WTC11 (cell line): ENCODE measurements around the gene NKX2-4. TPM values are rescaled to one million over a fixed set of nuclear protein-coding genes. Genes with fewer than 3 reads are reported as not detected.

ENCODE experiments used
- ATAC-seq: fragments of 200-7000 bp; cut with Tn5 transposase; 2 replicates; pipeline ENCODE4 v1.10.0; 2021; ENCODE audit warnings: mild to moderate bottlenecking, moderate library complexity
- CTCF ChIA-PET: fragments of 300-600 bp; sonication (Branson Sonifier 250); formaldehyde crosslinking; loops from one replicate; lab custom pipeline; 2021; ENCODE audit warnings: antibody characterized with exemption; lab: Charles Lee
- POLR2A ChIA-PET: fragments of 350-600 bp; sonication (Branson Sonifier 250); formaldehyde crosslinking; loops from one replicate; lab custom pipeline; 2021; ENCODE audit warnings: antibody characterized with exemption; lab: Charles Lee
- DNase-seq: peaks from one replicate; pipeline ENCODE4 v3.0.0; 2021; ENCODE audit warnings: low spot score
- H3K27ac Mint-ChIP-seq: 2 replicates; pipeline ENCODE4 v1.8.0; 2021; ENCODE audit warnings: mixed read lengths
- H3K27me3 Mint-ChIP-seq: 2 replicates; pipeline ENCODE4 v1.8.0; 2021; ENCODE audit warnings: low read depth, mild to moderate bottlenecking, moderate library complexity, mixed read lengths
- H3K36me3 Mint-ChIP-seq: 2 replicates; pipeline ENCODE4 v1.8.0; 2021; ENCODE audit warnings: mixed read lengths
- H3K4me1 Mint-ChIP-seq: 2 replicates; pipeline ENCODE4 v1.8.0; 2022; ENCODE audit warnings: mixed read lengths
- H3K4me3 Mint-ChIP-seq: 2 replicates; pipeline ENCODE4 v1.8.0; 2021; ENCODE audit warnings: mild to moderate bottlenecking, moderate library complexity, mixed read lengths
- H3K9me3 Mint-ChIP-seq: 2 replicates; pipeline ENCODE4 v1.8.0; 2021; ENCODE audit warnings: mixed read lengths
- CREB1 ChIP-seq: sonication (generic); formaldehyde crosslinking; IDR thresholded peaks from 2 replicates; pipeline ENCODE4 v1.8.0; 2023; ENCODE audit warnings: mild to moderate bottlenecking, missing genetic modification reagents
- CREM ChIP-seq: sonication (generic); formaldehyde crosslinking; IDR thresholded peaks from 2 replicates; pipeline ENCODE4 v1.8.1; 2022; ENCODE audit warnings: mild to moderate bottlenecking, missing genetic modification reagents, moderate library complexity
- CTCF ChIP-seq: fragments of 200-600 bp; IDR thresholded peaks from 2 replicates; pipeline ENCODE4 v1.8.0; 2022; ENCODE audit warnings: antibody characterized with exemption
- E2F5 ChIP-seq: sonication (generic); formaldehyde crosslinking; IDR thresholded peaks from 2 replicates; pipeline ENCODE4 v1.8.1; 2022; ENCODE audit warnings: mild to moderate bottlenecking, moderate library complexity, missing genetic modification reagents
- ELF4 ChIP-seq: sonication (generic); formaldehyde crosslinking; IDR thresholded peaks from 2 replicates; pipeline ENCODE4 v1.8.1; 2022; ENCODE audit warnings: low read depth, mild to moderate bottlenecking, moderate library complexity, missing genetic modification reagents
- EMX1 ChIP-seq: fragments of 250-450 bp; sonication (Bioruptor Pico); IDR thresholded peaks from 2 replicates; pipeline ENCODE4 v1.8.0; 2021; ENCODE audit warnings: mild to moderate bottlenecking
- ERG ChIP-seq: fragments of 250-450 bp; sonication (Bioruptor Pico); IDR thresholded peaks from 2 replicates; pipeline ENCODE4 v1.8.0; 2021; ENCODE audit warnings: mild to moderate bottlenecking
- ETV6 ChIP-seq: sonication (generic); formaldehyde crosslinking; IDR thresholded peaks from 2 replicates; pipeline ENCODE4 v1.8.1; 2022; ENCODE audit warnings: mild to moderate bottlenecking, missing genetic modification reagents
- FOXP1 ChIP-seq: sonication (generic); formaldehyde crosslinking; IDR thresholded peaks from 2 replicates; pipeline ENCODE4 v1.8.0; 2022; ENCODE audit warnings: missing genetic modification reagents, mild to moderate bottlenecking, moderate library complexity, borderline replicate concordance
- GRHL2 ChIP-seq: fragments of 250-450 bp; sonication (Bioruptor Pico); IDR thresholded peaks from 2 replicates; pipeline ENCODE4 v1.8.0; 2022; ENCODE audit warnings: mild to moderate bottlenecking, moderate library complexity; ENCODE audit not compliant: insufficient replicate concordance, severe bottlenecking
- IRF1 ChIP-seq: sonication (generic); formaldehyde crosslinking; IDR thresholded peaks from 2 replicates; pipeline ENCODE4 v1.8.0; 2023; ENCODE audit warnings: missing genetic modification reagents
- IRF2 ChIP-seq: sonication (generic); formaldehyde crosslinking; IDR thresholded peaks from 2 replicates; pipeline ENCODE4 v1.8.0; 2022; ENCODE audit warnings: low read depth, missing genetic modification reagents, borderline replicate concordance
- MXD4 ChIP-seq: fragments of 250-450 bp; sonication (Bioruptor Pico); IDR thresholded peaks from 2 replicates; pipeline ENCODE4 v1.8.0; 2021; ENCODE audit warnings: mild to moderate bottlenecking, moderate library complexity, borderline replicate concordance
- NFATC4 ChIP-seq: fragments of 250-450 bp; sonication (Bioruptor Pico); IDR thresholded peaks from 2 replicates; pipeline ENCODE4 v1.9.0; 2021; ENCODE audit warnings: mild to moderate bottlenecking
- NFYB ChIP-seq: sonication (generic); formaldehyde crosslinking; conservative IDR thresholded peaks from 2 replicates; pipeline ENCODE4 v1.8.0; 2022; ENCODE audit warnings: low read depth, missing genetic modification reagents
- NR1H2 ChIP-seq: sonication (generic); formaldehyde crosslinking; IDR thresholded peaks from 2 replicates; pipeline ENCODE4 v1.9.0; 2021; ENCODE audit warnings: mild to moderate bottlenecking, moderate library complexity, missing genetic modification reagents
- SP1 ChIP-seq: sonication (generic); formaldehyde crosslinking; conservative IDR thresholded peaks from 2 replicates; pipeline ENCODE4 v1.8.1; 2022; ENCODE audit warnings: missing genetic modification reagents
- TEAD1 ChIP-seq: sonication (generic); formaldehyde crosslinking; IDR thresholded peaks from 2 replicates; pipeline ENCODE4 v1.8.0; 2022; ENCODE audit warnings: mild to moderate bottlenecking, missing genetic modification reagents
- ZBTB21 ChIP-seq: sonication (generic); formaldehyde crosslinking; IDR thresholded peaks from 2 replicates; pipeline ENCODE4 v1.8.1; 2023; ENCODE audit warnings: mild to moderate bottlenecking, missing genetic modification reagents, borderline replicate concordance
- ZNF121 ChIP-seq: sonication (generic); formaldehyde crosslinking; IDR thresholded peaks from 2 replicates; pipeline ENCODE4 v1.8.0; 2023; ENCODE audit warnings: missing genetic modification reagents
- ZNF138 ChIP-seq: sonication (generic); formaldehyde crosslinking; conservative IDR thresholded peaks from 2 replicates; pipeline ENCODE4 v1.8.1; 2022; ENCODE audit warnings: mild to moderate bottlenecking, moderate library complexity, missing genetic modification reagents
- ZNF232 ChIP-seq: sonication (generic); formaldehyde crosslinking; IDR thresholded peaks from 2 replicates; pipeline ENCODE4 v1.8.0; 2022; ENCODE audit warnings: mild to moderate bottlenecking, missing genetic modification reagents
- ZNF281 ChIP-seq: sonication (generic); formaldehyde crosslinking; IDR thresholded peaks from 2 replicates; pipeline ENCODE4 v1.8.0; 2023; ENCODE audit warnings: mild to moderate bottlenecking, missing genetic modification reagents
- ZNF396 ChIP-seq: fragments of 250-450 bp; sonication (Bioruptor Pico); IDR thresholded peaks from 2 replicates; pipeline ENCODE4 v1.8.0; 2021; ENCODE audit warnings: mild to moderate bottlenecking, moderate library complexity, borderline replicate concordance
- ZNF512 ChIP-seq: sonication (generic); formaldehyde crosslinking; IDR thresholded peaks from 2 replicates; pipeline ENCODE4 v1.8.1; 2022; ENCODE audit warnings: missing genetic modification reagents, borderline replicate concordance
- total RNA-seq: library from RNA; stranded (reverse); gene quantifications from 3 replicates; pipeline ENCODE4 v1.2.3, GENCODE V29; 2021

The NKX2-4 gene
- total RNA-seq, 1 experiment from 2014 or later = 0.07 TPM

GRCh38 chr20:21391972-21392352 lies 5.4 kb downstream of the NKX2-4 start (continued):
- no peak for TF ChIP-seq ERG (CRISPR knock-in tag)
- TF ChIP-seq ZBTB21 (CRISPR knock-in tag) = no peak
- no peak for TF ChIP-seq NFYB

GRCh38 chr20:21391185-21391971 lies 5.9 kb downstream of the NKX2-4 start:
- Mint-ChIP-seq H3K27me3 (peaks cover 60% of the 10 kb centered on the region), H3K36me3 (peaks cover 21% of the 10 kb centered on the region), H3K4me3 (peak overlapping the region; percentile 81), H3K4me1 (peaks cover 53% of the 10 kb centered on the region), H3K9me3 (no peaks in the 10 kb centered on the region), H3K27ac (no peak overlapping the region)
- peak; percentile 64 for ATAC-seq
- CTCF ChIA-PET = interaction anchor here (1.0 to 2.9 kb wide), 6 partner anchors 27 to 532 kb away, joined by 3 to 19 read pairs (median 4); no protein-coding TSS in a partner anchor
- POLR2A ChIA-PET = interaction anchor here (1.0 kb wide), 1 partner anchor 49 kb away, joined by 3 read pairs; no protein-coding TSS in a partner anchor
- peak; percentile 51 for DNase-seq
- no peak for TF ChIP-seq TEAD1 (CRISPR knock-in tag)
- TF ChIP-seq IRF2 (CRISPR knock-in tag) = no peak
- no peak for TF ChIP-seq MXD4 (CRISPR knock-in tag)
- no peak for TF ChIP-seq ERG (CRISPR knock-in tag)
- 0 out of 2 replicates have a peak, but pooled peaks have one; percentile 26 for TF ChIP-seq FOXP1 (CRISPR knock-in tag)
- no peak for TF ChIP-seq CREB1 (CRISPR knock-in tag)
- no peak for TF ChIP-seq ELF4
- no peak for TF ChIP-seq ZNF138 (CRISPR knock-in tag)
- no peak for TF ChIP-seq CTCF
- 0 out of 2 replicates have a peak, but pooled peaks have one; percentile 21 for TF ChIP-seq E2F5
- TF ChIP-seq ZNF512 (CRISPR knock-in tag) = no peak
- no peak for TF ChIP-seq ETV6 (CRISPR knock-in tag)
- TF ChIP-seq NFATC4 (CRISPR knock-in tag) = 0 out of 2 replicates have a peak, but pooled peaks have one; percentile 22
- no peak for TF ChIP-seq GRHL2 (CRISPR knock-in tag)
- 0 out of 2 replicates have a peak, but pooled peaks have one; percentile 34 for TF ChIP-seq CREM
- peak; percentile 41; the same call in 1 of the 2 replicates for TF ChIP-seq EMX1
- TF ChIP-seq ZNF396 = no peak
- no peak for TF ChIP-seq IRF1 (CRISPR knock-in tag)
- TF ChIP-seq ZNF121 = 0 out of 2 replicates have a peak, but pooled peaks have one; percentile 4
- TF ChIP-seq ZNF232 (CRISPR knock-in tag) = 0 out of 2 replicates have a peak, but pooled peaks have one; percentile 26
- TF ChIP-seq NR1H2 (CRISPR knock-in tag) = no peak
- no peak for TF ChIP-seq ZNF281 (CRISPR knock-in tag)
- TF ChIP-seq SP1 = no peak
